OCI-LY7 (cell line): ENCODE measurements around the gene GADD45A. TPM values are rescaled to one million over a fixed set of nuclear protein-coding genes. Genes with fewer than 3 reads are reported as not detected.

ENCODE experiments used
- BruUV-seq: library from RNA; stranded (reverse); fragments of 400-500 nt; replicated peaks from 2 replicates; lab custom pipeline; 2021; lab: Mats Ljungman, UMichigan
- CTCF ChIA-PET: fragments of 300-600 bp; sonication (Branson Sonifier 250); formaldehyde crosslinking; loops from one replicate; lab custom pipeline; 2022; ENCODE audit warnings: antibody characterized with exemption; ENCODE audit not compliant: unreplicated experiment; lab: Charles Lee
- POLR2A ChIA-PET: fragments of 300-600 bp; sonication (Branson Sonifier 250); formaldehyde crosslinking; loops from one replicate; lab custom pipeline; 2022; ENCODE audit warnings: antibody characterized with exemption; lab: Charles Lee
- DNase-seq: peaks from one replicate; pipeline ENCODE4 v3.0.0-alpha.2; 2015; ENCODE audit warnings: low spot score
- H2AFZ ChIP-seq: fragments of 200-600 bp; sonication (generic), shearing (Covaris generic); 2 replicates; pipeline ENCODE4 v1.6.1; 2014; ENCODE audit warnings: mild to moderate bottlenecking, antibody characterized with exemption, low read length, moderate library complexity
- H3K27ac ChIP-seq: fragments of 200-600 bp; sonication (generic); 2 replicates; pipeline ENCODE4 v1.5.1; 2014; ENCODE audit warnings: mixed run types, low read depth, mild to moderate bottlenecking, moderate library complexity, low read length, inconsistent platforms; ENCODE audit not compliant: poor library complexity, severe bottlenecking
- H3K36me3 ChIP-seq: fragments of 200-600 bp; sonication (generic); 2 replicates; pipeline ENCODE4 v1.6.1; 2014; ENCODE audit warnings: mild to moderate bottlenecking, antibody characterized with exemption, low read length, moderate library complexity, mixed read lengths; ENCODE audit not compliant: insufficient read depth
- H3K4me1 ChIP-seq: fragments of 200-600 bp; sonication (generic); 2 replicates; pipeline ENCODE4 v1.5.1; 2014; ENCODE audit warnings: mild to moderate bottlenecking, low read length; ENCODE audit not compliant: insufficient read depth, poor library complexity, severe bottlenecking
- H3K4me2 ChIP-seq: fragments of 200-600 bp; sonication (generic); 2 replicates; pipeline ENCODE4 v1.6.1; 2014; ENCODE audit warnings: mild to moderate bottlenecking, low read length
- H3K4me3 ChIP-seq: fragments of 200-600 bp; sonication (generic); 2 replicates; pipeline ENCODE4 v1.5.1; 2014; ENCODE audit warnings: mild to moderate bottlenecking, low read depth, low read length; ENCODE audit not compliant: poor library complexity, severe bottlenecking
- H3K79me2 ChIP-seq: fragments of 200-600 bp; sonication (generic); 2 replicates; pipeline ENCODE4 v1.6.1; 2016; ENCODE audit warnings: low read depth, mild to moderate bottlenecking, low read length, moderate library complexity, mixed read lengths; ENCODE audit not compliant: insufficient read depth
- H3K9me2 ChIP-seq: fragments of 200-600 bp; sonication (generic); 2 replicates; pipeline ENCODE4 v1.6.1; 2016; ENCODE audit warnings: mild to moderate bottlenecking, low read length, mixed read lengths; ENCODE audit not compliant: insufficient read depth
- H3K9me3 ChIP-seq: fragments of 200-600 bp; sonication (generic); 2 replicates; pipeline ENCODE4 v1.6.1; 2014; ENCODE audit warnings: mild to moderate bottlenecking, mixed run types, low read length, mixed read lengths
- H4K20me1 ChIP-seq: fragments of 200-600 bp; sonication (generic); 2 replicates; pipeline ENCODE4 v1.6.1; 2014; ENCODE audit warnings: mild to moderate bottlenecking, antibody characterized with exemption, low read length, moderate library complexity, mixed read lengths; ENCODE audit not compliant: insufficient read depth
- CTCF ChIP-seq: fragments of 200-600 bp; sonication (generic); conservative IDR thresholded peaks from 2 replicates; pipeline ENCODE4 v1.5.1; 2014; ENCODE audit warnings: mild to moderate bottlenecking, antibody characterized with exemption, low read length, moderate library complexity, mixed read lengths
- EZH2phosphoT487 ChIP-seq: fragments of 200-600 bp; sonication (generic); IDR thresholded peaks from 2 replicates; pipeline ENCODE4 v1.6.1; 2018; ENCODE audit warnings: low read depth, borderline replicate concordance, mild to moderate bottlenecking, mixed run types, antibody characterized with exemption, low read length, moderate library complexity, mixed read lengths
- intact Hi-C: fragments of 100-400 bp; cut with micrococcal nuclease; formaldehyde crosslinking; loops from one replicate; pipeline ENCODE4 v1.10.0; 2022; ENCODE audit not compliant: unreplicated experiment
- total RNA-seq, 2 experiments: library from RNA; depleted of rRNA in 1 of 2; stranded (reverse); fragments of >200 nt in 1 of 2; shearing (Covaris generic) in 1 of 2; gene quantifications; 2 replicates each; pipeline ENCODE4 v1.2.3, GENCODE V29; 2014 to 2022

Gene GADD45A
- total RNA-seq, 2 experiments from 2014 or later = 46.8 to 48.6 TPM

DNA sequence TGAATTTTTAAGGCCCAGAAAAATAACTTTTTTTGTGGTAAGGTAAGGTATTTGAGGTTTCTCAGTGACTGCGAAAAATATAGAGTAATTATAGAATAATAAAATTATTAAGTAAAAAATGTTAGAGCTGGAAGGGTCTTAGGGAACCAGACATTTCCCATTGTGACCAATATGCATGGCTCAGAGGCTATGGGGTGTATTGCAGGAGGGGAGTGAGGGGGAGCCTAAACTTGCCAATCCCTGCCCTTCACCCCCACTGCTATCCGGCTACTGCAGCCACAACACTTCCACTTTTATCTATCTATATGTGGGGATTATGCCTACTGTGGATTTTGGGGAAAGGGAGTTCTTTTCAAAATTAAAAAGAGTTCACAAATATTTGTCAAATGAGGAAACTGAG is 7.6 kb upstream of the GADD45A start:
- Histone ChIP-seq H3K36me3 (no peaks in the 10 kb centered on the region), H3K79me2 (no peaks in the 10 kb centered on the region), H3K9me2 (no peaks in the 10 kb centered on the region), H3K9me3 (no peaks in the 10 kb centered on the region), H2AFZ (peak overlapping the region; percentile 87), H3K4me2 (peak overlapping the region; percentile 68), H4K20me1 (no peaks in the 10 kb centered on the region), H3K4me1 (peaks cover 48% of the 10 kb centered on the region), H3K27ac (peak overlapping the region; percentile 85), H3K4me3 (no peak overlapping the region)
- POLR2A ChIA-PET = interaction anchor here (0.6 to 5.4 kb wide), 13 partner anchors 8 to 1795 kb away, joined by 3 to 89 read pairs (median 4); partner anchors contain the start of gene GADD45A
- CTCF ChIA-PET = interaction anchor here (1.1 to 1.2 kb wide), 2 partner anchors 8 to 82 kb away, joined by 5 read pairs; no protein-coding TSS in a partner anchor
- no peak for DNase-seq
- intact Hi-C loops = no loop called here
- TF ChIP-seq CTCF = no peak
- no peak for TF ChIP-seq EZH2phosphoT487
- BruUV-seq = no TSS peak

GRCh38 chr1:67677930-67678329 is 7.1 kb upstream of the GADD45A start:
- no TSS peak for BruUV-seq
- POLR2A ChIA-PET = interaction anchor here (0.6 to 5.4 kb wide), 10 partner anchors 8 to 109 kb away, joined by 3 to 38 read pairs (median 4); no protein-coding TSS in a partner anchor
- intact Hi-C loops = no loop called here

More at GRCh38 chr1:67677930-67678329, 7.1 kb upstream of the GADD45A start:
- Histone ChIP-seq H4K20me1 (no peaks in the 10 kb centered on the region), H2AFZ (peak overlapping the region; percentile 8; the same call in 1 of the 2 replicates), H3K36me3 (no peaks in the 10 kb centered on the region), H3K9me2 (no peaks in the 10 kb centered on the region), H3K4me2 (no peak overlapping the region), H3K4me3 (no peak overlapping the region), H3K9me3 (no peaks in the 10 kb centered on the region), H3K27ac (no peak overlapping the region), H3K4me1 (peaks cover 48% of the 10 kb centered on the region), H3K79me2 (no peaks in the 10 kb centered on the region)
- CTCF ChIA-PET = no interaction called here
- DNase-seq = no peak
- TF ChIP-seq CTCF (no peak), EZH2phosphoT487 (no peak)
